ENCODE results near the gene YAE1.

DNA sequence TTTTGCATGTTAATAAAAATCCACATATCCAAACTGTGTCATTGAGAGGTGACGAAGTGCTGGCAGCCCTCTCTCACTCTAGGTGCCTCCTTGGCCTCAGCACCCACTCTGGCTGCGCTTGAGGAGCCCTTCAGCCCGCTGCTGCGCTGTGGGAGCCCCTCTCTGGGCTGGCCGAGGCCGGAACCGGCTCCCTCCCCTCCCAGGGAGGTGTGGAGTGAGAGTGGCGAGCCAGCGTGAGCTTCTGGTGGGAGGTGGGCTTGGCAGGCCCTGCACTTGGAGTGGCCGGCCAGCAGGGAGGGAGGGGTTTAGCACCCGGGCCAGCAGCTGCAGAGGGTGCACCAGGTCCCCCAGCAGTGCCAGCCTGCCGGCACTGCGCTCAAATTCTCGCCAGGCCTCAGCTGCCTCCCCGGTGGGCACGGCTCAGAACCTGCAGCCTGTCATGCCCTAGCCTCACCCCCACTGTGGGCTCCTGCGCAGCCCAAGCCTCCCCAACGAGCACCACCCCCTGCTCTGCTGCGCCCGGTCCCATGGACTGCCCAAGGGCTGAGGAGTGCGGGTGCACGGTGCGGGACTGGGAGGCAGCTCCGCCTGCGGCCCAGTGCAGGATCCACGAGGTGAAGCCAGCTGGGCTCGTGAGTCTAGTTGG is 11.1 kb downstream of the YAE1 start:
- TF ChIP-seq, protein P1, sequence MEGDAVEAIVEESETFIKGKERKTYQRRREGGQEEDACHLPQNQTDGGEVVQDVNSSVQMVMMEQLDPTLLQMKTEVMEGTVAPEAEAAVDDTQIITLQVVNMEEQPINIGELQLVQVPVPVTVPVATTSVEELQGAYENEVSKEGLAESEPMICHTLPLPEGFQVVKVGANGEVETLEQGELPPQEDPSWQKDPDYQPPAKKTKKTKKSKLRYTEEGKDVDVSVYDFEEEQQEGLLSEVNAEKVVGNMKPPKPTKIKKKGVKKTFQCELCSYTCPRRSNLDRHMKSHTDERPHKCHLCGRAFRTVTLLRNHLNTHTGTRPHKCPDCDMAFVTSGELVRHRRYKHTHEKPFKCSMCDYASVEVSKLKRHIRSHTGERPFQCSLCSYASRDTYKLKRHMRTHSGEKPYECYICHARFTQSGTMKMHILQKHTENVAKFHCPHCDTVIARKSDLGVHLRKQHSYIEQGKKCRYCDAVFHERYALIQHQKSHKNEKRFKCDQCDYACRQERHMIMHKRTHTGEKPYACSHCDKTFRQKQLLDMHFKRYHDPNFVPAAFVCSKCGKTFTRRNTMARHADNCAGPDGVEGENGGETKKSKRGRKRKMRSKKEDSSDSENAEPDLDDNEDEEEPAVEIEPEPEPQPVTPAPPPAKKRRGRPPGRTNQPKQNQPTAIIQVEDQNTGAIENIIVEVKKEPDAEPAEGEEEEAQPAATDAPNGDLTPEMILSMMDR (IDR thresholded peaks at IDR 0.05; ENCODE audit: control extremely low read depth in 1 of 3, insufficient read depth in 1 of 3, low read depth in 1 of 3, low read length in 3 of 3), result no peak
- TF ChIP-seq BCL11A (IDR thresholded peaks at IDR 0.05; ENCODE audit: low read depth in 2 of 2, low read length in 2 of 2) (no peak), RNF2 (IDR thresholded peaks at IDR 0.05; ENCODE audit: borderline replicate concordance, low read depth, low read length, missing control alignments, poor library complexity, severe bottlenecking) (no peak), ZNF274 (IDR thresholded peaks at IDR 0.05; ENCODE audit: borderline replicate concordance, extremely low read depth, low read length) (no peak), JUN (IDR thresholded peaks at IDR 0.05; ENCODE audit: low read depth, low read length) (no peak), TEAD4 (IDR thresholded peaks at IDR 0.05; ENCODE audit: low read depth, low read length) (no peak), EP300 (IDR thresholded peaks at IDR 0.05; ENCODE audit: borderline replicate concordance in 1 of 2, low read depth in 2 of 2, low read length in 2 of 2) (no peak), YY1 (IDR thresholded peaks at IDR 0.05; ENCODE audit: low read depth, low read length) (no peak), POLR2A (IDR thresholded peaks at IDR 0.05; ENCODE audit: control extremely low read depth in 1 of 2, low read depth in 2 of 2, low read length in 2 of 2) (no peak), POLR2AphosphoS5 (IDR thresholded peaks at IDR 0.05; ENCODE audit: low read depth, low read length) (no peak)
- TF ChIP-seq, protein P2, sequence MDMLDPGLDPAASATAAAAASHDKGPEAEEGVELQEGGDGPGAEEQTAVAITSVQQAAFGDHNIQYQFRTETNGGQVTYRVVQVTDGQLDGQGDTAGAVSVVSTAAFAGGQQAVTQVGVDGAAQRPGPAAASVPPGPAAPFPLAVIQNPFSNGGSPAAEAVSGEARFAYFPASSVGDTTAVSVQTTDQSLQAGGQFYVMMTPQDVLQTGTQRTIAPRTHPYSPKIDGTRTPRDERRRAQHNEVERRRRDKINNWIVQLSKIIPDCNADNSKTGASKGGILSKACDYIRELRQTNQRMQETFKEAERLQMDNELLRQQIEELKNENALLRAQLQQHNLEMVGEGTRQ (IDR thresholded peaks at IDR 0.05; ENCODE audit: low read length), result no peak
